Measurements from ENCODE around the gene ATP2B3. TPM values are rescaled to one million over a fixed set of nuclear protein-coding genes. Genes with fewer than 3 reads are reported as not detected.

ATP2B3 gene
- total and polyA plus RNA-seq, 11 donors: 0.12 TPM; not detected in 10

- Histone ChIP-seq H3K27me3 (peaks cover 0 to 15% (median 0%) of the 10 kb centered on the region in 9 donors), H3K27ac (no peak overlapping the region), H3K36me3 (no peaks in the 10 kb centered on the region), H3K4me3 (no peak overlapping the region), H3K4me1 (no peaks in the 10 kb centered on the region), H3K9me3 (peaks cover 0 to 15% (median 0%) of the 10 kb centered on the region in 12 donors)
- DNase-seq: peak in 1 of 5 donors; percentile 19
- intact Hi-C loops (cut with DNase I): loop anchor here in 1 of 10 donors (10.0 kb wide), 1 partner anchor 368 kb away; no protein-coding TSS in a partner anchor
- 62 to 82% (median 79%) methylated on average over 23 to 35 of the region's 35 CpGs for WGBS, 4 donors
- ATAC-seq: no peak
- TF ChIP-seq POLR2A (IDR thresholded peaks at IDR 0.05): no peak
Observed at GRCh38 chrX:153626863-153627674, 109.6 kb downstream of the ATP2B3 start.

GRCh38 chrX:153627675-153628111 lies 110.3 kb downstream of the ATP2B3 start:
- Histone ChIP-seq H3K27me3 (peaks cover 0 to 13% (median 0%) of the 10 kb centered on the region in 9 donors), H3K9me3 (peaks cover 0 to 15% (median 0%) of the 10 kb centered on the region in 12 donors), H3K4me3 (no peak overlapping the region), H3K27ac (no peak overlapping the region), H3K4me1 (no peaks in the 10 kb centered on the region), H3K36me3 (no peaks in the 10 kb centered on the region)
- no peak for ATAC-seq
- peak in 1 of 5 donors; percentile 11 for DNase-seq
- WGBS, 4 donors: 57 to 73% (median 67%) methylated on average over 12 to 15 of the region's 15 CpGs
- intact Hi-C loops (cut with DNase I): loop anchor here in 1 of 10 donors (10.0 kb wide), 1 partner anchor 367 kb away; no protein-coding TSS in a partner anchor
- TF ChIP-seq POLR2A (IDR thresholded peaks at IDR 0.05): no peak
- TF ChIP-seq CTCF (IDR thresholded peaks at IDR 0.05): no peak

GRCh38 chrX:153628129-153628528 lies 110.7 kb downstream of the ATP2B3 start:
- TF ChIP-seq POLR2A (IDR thresholded peaks at IDR 0.05) (no peak), CTCF (IDR thresholded peaks at IDR 0.05) (no peak)
- peaks cover 0 to 15% (median 0%) of the 10 kb centered on the region in 9 donors for H3K27me3 ChIP-seq
- H3K4me3 ChIP-seq: no peak overlapping the region
- DNase-seq (no peak), ATAC-seq (no peak)
- intact Hi-C loops (cut with DNase I): loop anchor here in 1 of 10 donors (10.0 kb wide), 1 partner anchor 367 kb away; no protein-coding TSS in a partner anchor
- peaks cover 0 to 15% (median 0%) of the 10 kb centered on the region in 12 donors for H3K9me3 ChIP-seq
- H3K4me1 ChIP-seq: no peaks in the 10 kb centered on the region
- no peaks in the 10 kb centered on the region for H3K36me3 ChIP-seq
- 93 to 98% (median 95%) methylated on average over 8 of the region's 8 CpGs for WGBS, 4 donors
- no peak overlapping the region for H3K27ac ChIP-seq

- ATAC-seq (no peak), DNase-seq (peak in 1 of 5 donors; percentile 15)
- Histone ChIP-seq H3K36me3 (no peaks in the 10 kb centered on the region), H3K4me1 (no peaks in the 10 kb centered on the region), H3K27ac (no peak overlapping the region), H3K27me3 (peaks cover 0 to 12% (median 0%) of the 10 kb centered on the region in 9 donors), H3K4me3 (no peak overlapping the region), H3K9me3 (peaks cover 0 to 15% (median 0%) of the 10 kb centered on the region in 12 donors)
- no peak for TF ChIP-seq POLR2A (IDR thresholded peaks at IDR 0.05)
- TF ChIP-seq CTCF (IDR thresholded peaks at IDR 0.05): no peak
- 85 to 96% (median 91%) methylated on average over 8 to 12 of the region's 12 CpGs for WGBS, 4 donors
- intact Hi-C loops (cut with DNase I): loop anchor here in 1 of 10 donors (10.0 kb wide), 1 partner anchor 366 kb away; no protein-coding TSS in a partner anchor
Observed at GRCh38 chrX:153628665-153629064, 111.2 kb downstream of the ATP2B3 start.

Data from heart left ventricle (tissue), 16 donors.